Measurements from ENCODE around the gene AARS1. TPM values are rescaled to one million over a fixed set of nuclear protein-coding genes. Genes with fewer than 3 reads are reported as not detected.
A peak's percentile ranks its signal among the peaks of the same experiment; 100 is the strongest.

The AARS1 gene
- 249 TPM for polyA plus RNA-seq (2012; ENCODE audit: insufficient read length, low read depth)

DNA sequence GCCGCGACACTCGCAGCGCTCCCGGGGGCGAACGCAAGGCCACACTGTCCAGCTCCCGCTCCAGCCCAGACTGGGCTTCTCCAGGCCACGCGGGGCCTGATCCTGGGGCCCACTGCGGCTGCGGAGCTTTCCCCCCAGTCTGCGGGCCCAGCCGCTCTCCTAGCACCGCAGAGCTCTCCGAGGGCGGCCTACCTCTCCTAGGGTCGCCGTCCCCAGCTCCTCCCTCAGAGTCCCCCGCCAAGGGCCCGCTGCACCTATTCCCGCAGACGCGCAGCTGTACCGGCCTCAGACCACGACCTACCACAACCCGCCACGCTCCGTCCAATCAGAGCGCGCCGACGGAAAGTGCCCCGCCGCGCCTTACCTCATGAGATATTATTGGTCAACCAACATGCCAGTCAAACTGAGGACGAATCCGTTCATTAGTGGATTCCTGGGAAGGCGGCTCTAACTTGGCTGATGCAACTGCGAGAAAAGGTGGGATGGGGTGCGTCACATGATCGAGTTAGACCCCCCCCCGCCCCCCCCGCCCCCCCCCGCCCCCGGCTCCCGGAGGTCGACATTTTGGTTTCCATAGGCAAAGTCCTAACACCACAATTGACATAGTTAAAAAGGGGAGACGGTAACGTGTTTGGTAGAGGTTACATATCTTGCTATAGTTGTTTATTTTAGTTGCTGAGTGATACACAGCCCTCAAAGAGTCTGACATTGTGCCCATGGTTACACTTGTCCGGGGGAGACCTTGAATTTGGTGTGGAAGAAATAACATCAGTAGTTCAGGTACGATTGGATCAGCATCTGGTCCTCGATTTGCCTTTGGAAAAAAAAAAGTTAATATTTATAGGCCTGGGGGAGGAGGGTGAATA lies at the start of gene AARS1:
TSS of gene AARS1 (minus strand) at position 278 of the 866 bp plus-strand sequence. CDS start 6,743 bp downstream, outside the sequence.
- TF ChIP-seq FOXP2 (optimal IDR thresholded peaks at IDR 0.05; ENCODE audit: borderline replicate concordance, extremely low read depth, extremely low read length, insufficient read depth) = peak; percentile 61
- TF ChIP-seq SIN3A (IDR thresholded peaks at IDR 0.05; ENCODE audit: borderline replicate concordance, insufficient read depth, low read length) = peak; percentile 75; the same call in 1 of the 2 replicates
- TF ChIP-seq TAF1 (IDR thresholded peaks at IDR 0.05; ENCODE audit: borderline replicate concordance, insufficient read depth, low read length) = peak; percentile 95
- peak; percentile 91 for TF ChIP-seq POLR2AphosphoS5 (IDR thresholded peaks at IDR 0.05; ENCODE audit: low read depth, low read length)
- TF ChIP-seq, protein P1, sequence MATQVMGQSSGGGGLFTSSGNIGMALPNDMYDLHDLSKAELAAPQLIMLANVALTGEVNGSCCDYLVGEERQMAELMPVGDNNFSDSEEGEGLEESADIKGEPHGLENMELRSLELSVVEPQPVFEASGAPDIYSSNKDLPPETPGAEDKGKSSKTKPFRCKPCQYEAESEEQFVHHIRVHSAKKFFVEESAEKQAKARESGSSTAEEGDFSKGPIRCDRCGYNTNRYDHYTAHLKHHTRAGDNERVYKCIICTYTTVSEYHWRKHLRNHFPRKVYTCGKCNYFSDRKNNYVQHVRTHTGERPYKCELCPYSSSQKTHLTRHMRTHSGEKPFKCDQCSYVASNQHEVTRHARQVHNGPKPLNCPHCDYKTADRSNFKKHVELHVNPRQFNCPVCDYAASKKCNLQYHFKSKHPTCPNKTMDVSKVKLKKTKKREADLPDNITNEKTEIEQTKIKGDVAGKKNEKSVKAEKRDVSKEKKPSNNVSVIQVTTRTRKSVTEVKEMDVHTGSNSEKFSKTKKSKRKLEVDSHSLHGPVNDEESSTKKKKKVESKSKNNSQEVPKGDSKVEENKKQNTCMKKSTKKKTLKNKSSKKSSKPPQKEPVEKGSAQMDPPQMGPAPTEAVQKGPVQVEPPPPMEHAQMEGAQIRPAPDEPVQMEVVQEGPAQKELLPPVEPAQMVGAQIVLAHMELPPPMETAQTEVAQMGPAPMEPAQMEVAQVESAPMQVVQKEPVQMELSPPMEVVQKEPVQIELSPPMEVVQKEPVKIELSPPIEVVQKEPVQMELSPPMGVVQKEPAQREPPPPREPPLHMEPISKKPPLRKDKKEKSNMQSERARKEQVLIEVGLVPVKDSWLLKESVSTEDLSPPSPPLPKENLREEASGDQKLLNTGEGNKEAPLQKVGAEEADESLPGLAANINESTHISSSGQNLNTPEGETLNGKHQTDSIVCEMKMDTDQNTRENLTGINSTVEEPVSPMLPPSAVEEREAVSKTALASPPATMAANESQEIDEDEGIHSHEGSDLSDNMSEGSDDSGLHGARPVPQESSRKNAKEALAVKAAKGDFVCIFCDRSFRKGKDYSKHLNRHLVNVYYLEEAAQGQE (IDR thresholded peaks at IDR 0.05; ENCODE audit: insufficient read depth in 1 of 2, low read depth in 2 of 2, low read length in 2 of 2) = no peak

DNA sequence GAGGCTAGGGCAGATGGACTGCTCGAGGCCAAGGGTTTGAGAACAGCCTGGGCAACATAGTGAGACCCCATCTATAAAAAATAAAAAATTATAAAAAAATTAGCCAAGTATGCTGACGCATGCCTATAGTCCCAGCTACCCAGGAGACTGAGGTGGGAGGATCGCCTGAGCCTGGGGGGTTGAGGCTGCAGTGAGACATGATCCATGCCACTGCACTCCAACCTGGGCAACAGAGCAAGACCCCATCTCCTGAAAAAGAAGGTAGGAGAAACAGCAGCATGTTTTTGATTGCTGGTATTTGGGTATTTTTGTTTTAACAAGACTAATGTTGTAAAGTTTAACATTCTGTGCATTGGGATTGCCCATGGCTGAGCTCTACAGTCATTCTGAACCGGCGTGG lies 48.5 kb upstream of the AARS1 start:
- TF ChIP-seq, protein P1 (IDR thresholded peaks at IDR 0.05; ENCODE audit: insufficient read depth in 1 of 2, low read depth in 2 of 2, low read length in 2 of 2) = no peak
- TF ChIP-seq TAF1 (IDR thresholded peaks at IDR 0.05; ENCODE audit: borderline replicate concordance, insufficient read depth, low read length) (no peak), FOXP2 (optimal IDR thresholded peaks at IDR 0.05; ENCODE audit: borderline replicate concordance, extremely low read depth, extremely low read length, insufficient read depth) (no peak), SIN3A (IDR thresholded peaks at IDR 0.05; ENCODE audit: borderline replicate concordance, insufficient read depth, low read length) (no peak), POLR2AphosphoS5 (IDR thresholded peaks at IDR 0.05; ENCODE audit: low read depth, low read length) (no peak)

DNA sequence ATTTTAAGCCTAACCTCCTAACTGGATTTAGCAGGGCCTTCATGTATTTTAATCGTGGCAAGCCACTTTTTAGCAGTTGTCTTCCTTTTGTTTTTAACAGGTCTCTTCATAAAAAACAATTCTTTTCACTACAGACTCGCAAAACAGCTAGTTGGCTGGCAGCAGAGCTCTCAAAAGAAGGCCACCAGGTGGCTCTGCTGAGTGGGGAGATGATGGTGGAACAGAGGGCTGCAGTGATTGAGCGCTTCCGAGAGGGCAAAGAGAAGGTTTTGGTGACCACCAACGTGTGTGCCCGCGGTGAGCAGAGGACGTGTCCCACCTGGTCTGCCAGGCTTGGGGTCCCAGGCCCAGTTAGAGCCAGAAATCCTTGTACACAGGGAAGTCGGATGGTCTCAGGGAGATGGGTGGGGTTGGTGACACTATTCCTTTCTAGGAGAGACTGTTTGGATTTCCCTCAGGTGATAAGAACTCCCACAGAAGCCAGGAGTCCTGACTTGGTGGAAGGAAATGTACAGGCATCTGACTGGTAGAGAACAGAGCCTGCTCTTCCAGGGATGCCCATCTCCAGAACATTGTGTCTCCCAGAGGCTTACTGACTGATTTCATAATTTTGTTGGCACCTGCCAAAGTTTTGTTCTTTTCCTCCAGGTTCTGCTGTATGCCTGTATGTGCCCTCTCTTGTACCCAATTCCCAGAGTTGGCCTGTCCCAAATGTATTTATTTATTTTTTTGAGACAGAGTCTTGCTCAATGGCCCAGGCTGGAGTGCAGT lies 42.5 kb upstream of the AARS1 start:
- TF ChIP-seq SIN3A (IDR thresholded peaks at IDR 0.05; ENCODE audit: borderline replicate concordance, insufficient read depth, low read length) = no peak
- no peak for TF ChIP-seq POLR2AphosphoS5 (IDR thresholded peaks at IDR 0.05; ENCODE audit: low read depth, low read length)
- no peak for TF ChIP-seq TAF1 (IDR thresholded peaks at IDR 0.05; ENCODE audit: borderline replicate concordance, insufficient read depth, low read length)
- TF ChIP-seq FOXP2 (optimal IDR thresholded peaks at IDR 0.05; ENCODE audit: borderline replicate concordance, extremely low read depth, extremely low read length, insufficient read depth) = no peak
- TF ChIP-seq, protein P1 (IDR thresholded peaks at IDR 0.05; ENCODE audit: insufficient read depth in 1 of 2, low read depth in 2 of 2, low read length in 2 of 2) = no peak

DNA sequence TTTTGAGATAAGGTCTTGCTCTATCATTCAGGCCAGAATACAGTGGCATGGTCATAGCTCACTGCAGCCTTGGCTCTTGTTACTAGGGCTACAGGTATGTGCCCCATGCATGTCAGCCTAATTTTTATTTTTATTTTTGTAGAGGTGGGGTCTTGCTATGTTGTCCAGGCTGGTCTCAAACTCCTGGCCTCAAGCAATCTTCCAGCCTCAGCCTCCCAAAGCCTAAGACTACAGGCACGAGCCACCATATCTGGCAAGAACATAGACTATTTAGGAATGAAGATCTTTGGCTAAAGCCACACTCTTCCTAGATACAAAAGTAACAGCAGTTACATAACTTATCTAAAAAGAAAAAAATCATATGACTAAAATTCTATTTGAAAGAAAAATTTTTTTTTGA lies 41.8 kb upstream of the AARS1 start:
- no peak for TF ChIP-seq TAF1 (IDR thresholded peaks at IDR 0.05; ENCODE audit: borderline replicate concordance, insufficient read depth, low read length)
- no peak for TF ChIP-seq POLR2AphosphoS5 (IDR thresholded peaks at IDR 0.05; ENCODE audit: low read depth, low read length)
- no peak for TF ChIP-seq SIN3A (IDR thresholded peaks at IDR 0.05; ENCODE audit: borderline replicate concordance, insufficient read depth, low read length)
- no peak for TF ChIP-seq FOXP2 (optimal IDR thresholded peaks at IDR 0.05; ENCODE audit: borderline replicate concordance, extremely low read depth, extremely low read length, insufficient read depth)
- TF ChIP-seq, protein P1 (IDR thresholded peaks at IDR 0.05; ENCODE audit: insufficient read depth in 1 of 2, low read depth in 2 of 2, low read length in 2 of 2) = no peak
